ENCODE data around the gene GDNF.

- TF ChIP-seq CTCF (IDR thresholded peaks at IDR 0.05; ENCODE audit: insufficient read depth, low read length) (no peak), POLR2AphosphoS5 (IDR thresholded peaks at IDR 0.05; ENCODE audit: low read depth) (no peak), SPI1 (IDR thresholded peaks at IDR 0.05; ENCODE audit: borderline replicate concordance, low read depth) (no peak), REST (IDR thresholded peaks at IDR 0.05; ENCODE audit: insufficient replicate concordance, low read depth) (no peak), GABPA (IDR thresholded peaks at IDR 0.05; ENCODE audit: low read depth) (no peak)
Observed at GRCh38 chr5:37767961-37768360, 71.9 kb downstream of the GDNF start.

All from HL-60 (cell line).